ENCODE data around the gene TSHR.
A peak's percentile ranks its signal among the peaks of the same experiment; 100 is the strongest.

TSHR gene

GRCh38 chr14:81137316-81137715 lies 181.9 kb downstream of the TSHR start:
- no peak for DNase-seq (ENCODE audit: low spot score)

DNA sequence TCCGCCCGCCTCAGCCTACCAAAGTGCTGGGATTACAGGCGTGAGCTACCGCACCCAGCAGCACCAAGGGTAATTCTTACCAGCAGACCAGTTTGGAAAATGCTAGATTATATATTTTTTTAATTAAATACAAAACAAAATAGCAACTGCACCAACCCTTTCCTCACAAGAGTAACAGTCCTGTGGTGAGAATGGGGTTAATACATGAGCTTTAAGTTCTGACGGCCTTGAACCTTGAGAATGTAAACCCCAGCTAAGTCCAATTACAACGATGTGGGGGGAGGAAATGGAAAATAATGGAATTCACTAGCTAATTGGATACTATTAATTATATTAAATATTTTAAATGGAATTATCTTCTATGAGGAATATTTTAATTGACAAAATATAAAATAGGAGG lies 183.0 kb downstream of the TSHR start:
- DNase-seq (ENCODE audit: low spot score) = no peak

DNA sequence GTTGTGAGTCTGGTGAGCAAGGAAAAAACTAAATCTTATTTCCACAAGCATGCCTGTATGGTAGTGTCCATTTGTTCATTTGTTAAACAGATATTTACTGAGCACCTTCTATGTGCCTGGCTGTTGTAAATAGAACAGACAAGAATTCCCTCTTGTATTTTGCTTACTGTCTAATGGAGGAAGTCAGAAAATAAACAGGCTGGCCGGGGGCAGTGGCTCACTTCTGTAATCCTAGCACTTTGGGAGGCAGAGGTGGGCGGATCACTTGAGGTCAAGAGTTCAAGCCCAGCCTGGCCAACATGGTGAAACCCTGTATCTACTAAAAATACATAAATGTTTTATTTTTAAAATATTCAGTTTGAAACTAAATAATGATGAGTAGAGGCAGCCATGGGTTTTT lies 186.0 kb downstream of the TSHR start:
- no peak for DNase-seq (ENCODE audit: low spot score)

GRCh38 chr14:81143793-81144192 lies 188.4 kb downstream of the TSHR start:
- no peak for DNase-seq (ENCODE audit: low spot score)

DNA sequence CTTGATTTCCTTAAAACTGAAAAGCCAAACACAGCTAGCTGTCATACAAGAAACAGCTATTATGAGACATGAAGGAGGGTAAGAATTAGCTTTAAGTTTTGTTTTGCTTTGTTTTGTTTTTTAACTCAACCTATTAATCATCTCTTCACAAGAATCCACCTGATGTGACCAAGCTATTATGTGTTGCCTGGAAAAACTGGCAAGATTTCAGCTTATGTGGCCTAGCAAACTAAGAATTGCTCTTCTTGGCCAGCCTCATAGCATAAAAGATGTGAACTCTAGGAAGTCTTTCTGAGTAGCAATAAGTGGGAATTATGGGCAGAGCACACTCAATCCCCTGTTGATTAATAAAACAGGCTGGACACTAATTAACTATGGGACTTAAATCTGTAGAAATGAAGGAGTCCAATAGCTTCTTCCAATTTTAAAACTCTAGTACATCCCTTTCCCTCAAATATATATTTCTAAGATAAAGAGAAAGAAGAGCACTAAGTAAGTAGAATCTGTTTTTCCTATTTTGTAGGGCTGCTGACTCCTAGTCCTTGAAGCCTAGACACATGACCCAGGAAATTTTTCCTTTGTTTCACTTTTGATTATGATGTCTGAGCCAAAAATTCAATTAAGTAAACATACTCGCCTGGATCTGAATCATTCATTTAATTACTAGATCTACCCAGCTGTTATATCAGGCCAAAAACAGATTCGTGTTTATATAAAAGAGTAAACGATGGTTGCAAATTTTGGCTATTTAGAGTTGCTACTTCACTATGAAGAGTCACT lies 189.6 kb downstream of the TSHR start:
- DNase-seq (ENCODE audit: low spot score) = no peak

- DNase-seq (ENCODE audit: low spot score) = no peak
Observed at GRCh38 chr14:81147140-81147897, 191.9 kb downstream of the TSHR start.

- no peak for DNase-seq (ENCODE audit: low spot score)
Observed at GRCh38 chr14:81148635-81149034, 193.2 kb downstream of the TSHR start.

GRCh38 chr14:81153187-81153586 lies 197.8 kb downstream of the TSHR start:
- DNase-seq (ENCODE audit: low spot score) = no peak

DNA sequence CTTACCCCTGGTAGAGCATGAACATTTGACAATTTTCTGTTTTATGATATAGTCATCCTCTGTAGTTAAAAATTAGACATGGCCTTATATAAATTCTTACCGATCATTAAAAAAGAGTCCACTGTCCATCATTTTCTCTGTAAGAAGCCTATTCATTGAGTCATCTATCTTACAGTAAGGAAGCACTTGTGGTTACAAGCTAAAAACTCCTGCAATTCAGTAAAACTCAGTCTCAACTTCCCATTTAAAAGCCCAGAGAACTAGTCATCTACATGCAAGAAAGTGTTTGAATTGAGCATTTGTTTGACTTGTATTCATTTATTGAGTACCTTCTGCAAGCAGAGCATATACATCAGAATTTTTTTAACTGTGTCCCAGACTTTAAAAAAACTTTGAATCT lies 202.0 kb downstream of the TSHR start:
- DNase-seq (ENCODE audit: low spot score) = no peak

DNA sequence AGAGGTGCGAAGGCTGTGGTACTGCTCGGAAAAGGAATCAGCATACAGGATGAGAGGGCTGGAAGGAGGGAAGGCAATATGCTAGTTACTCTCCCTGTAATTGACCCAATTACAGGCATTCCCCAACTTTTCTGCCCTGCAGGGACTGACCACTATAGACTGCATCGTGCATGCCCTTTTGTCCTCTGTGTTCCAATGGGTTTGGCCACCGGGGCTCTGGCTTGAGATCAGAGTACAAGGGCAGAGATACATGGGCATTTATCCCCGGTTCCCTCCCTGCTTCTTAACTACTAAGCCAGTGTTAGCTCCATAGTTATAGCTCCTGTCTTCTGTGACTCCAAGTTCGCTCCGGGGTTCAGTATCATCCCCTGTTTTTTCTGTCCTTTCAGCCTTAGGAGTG lies 205.7 kb downstream of the TSHR start:
- no peak for DNase-seq (ENCODE audit: low spot score)

GRCh38 chr14:81161749-81162148 lies 206.3 kb downstream of the TSHR start:
- DNase-seq (ENCODE audit: low spot score) = no peak

GRCh38 chr14:81162941-81163340 lies 207.5 kb downstream of the TSHR start:
- no peak for DNase-seq (ENCODE audit: low spot score)

DNA sequence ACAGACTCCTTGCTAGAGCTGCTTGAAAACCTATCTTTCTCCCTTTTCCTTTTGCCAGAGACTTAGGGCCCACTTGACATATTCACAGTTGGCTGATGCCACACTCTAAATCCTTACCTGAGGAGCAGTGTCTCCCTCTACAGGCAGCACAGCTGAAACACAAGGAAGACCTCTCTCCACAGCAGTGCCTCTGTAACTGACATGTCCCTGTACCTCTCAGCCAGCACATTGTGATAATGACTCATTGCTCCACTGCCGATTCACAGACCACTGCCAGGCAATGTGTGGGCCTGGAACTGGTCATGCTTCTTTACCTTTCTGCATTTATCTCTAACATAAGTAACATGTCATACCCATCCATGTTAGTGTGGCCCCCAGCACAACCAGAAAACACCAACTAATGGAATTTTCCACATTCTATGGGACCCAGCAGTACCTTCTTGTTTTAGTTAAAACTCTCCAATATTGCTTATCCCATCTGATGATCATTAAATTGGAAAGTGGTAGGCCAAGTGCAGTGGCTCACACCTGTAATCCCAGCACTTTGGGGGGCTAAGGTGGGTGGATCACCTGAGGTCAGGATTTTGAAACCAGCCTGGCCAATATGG lies 208.8 kb downstream of the TSHR start:
- DNase-seq (ENCODE audit: low spot score) = peak; percentile 83

DNA sequence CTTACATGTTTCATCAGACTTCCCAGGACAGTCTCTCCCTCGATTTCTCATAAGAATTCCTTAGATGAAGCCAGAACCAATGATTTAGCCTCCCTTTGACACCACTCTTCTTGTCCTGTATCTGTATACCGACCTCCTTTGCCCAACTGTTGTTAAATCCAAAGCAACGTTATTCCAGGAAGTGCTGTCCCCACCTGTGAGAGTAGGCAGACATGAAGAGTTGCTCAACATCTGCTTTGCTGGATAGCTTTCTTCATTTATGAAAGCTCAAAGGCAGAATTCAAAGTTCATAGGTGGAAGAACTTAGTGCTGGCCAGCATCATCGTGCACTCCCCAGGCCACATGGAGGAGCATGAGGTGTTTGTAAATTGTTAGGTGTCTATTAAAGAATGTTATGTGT lies 209.8 kb downstream of the TSHR start:
- no peak for DNase-seq (ENCODE audit: low spot score)

DNA sequence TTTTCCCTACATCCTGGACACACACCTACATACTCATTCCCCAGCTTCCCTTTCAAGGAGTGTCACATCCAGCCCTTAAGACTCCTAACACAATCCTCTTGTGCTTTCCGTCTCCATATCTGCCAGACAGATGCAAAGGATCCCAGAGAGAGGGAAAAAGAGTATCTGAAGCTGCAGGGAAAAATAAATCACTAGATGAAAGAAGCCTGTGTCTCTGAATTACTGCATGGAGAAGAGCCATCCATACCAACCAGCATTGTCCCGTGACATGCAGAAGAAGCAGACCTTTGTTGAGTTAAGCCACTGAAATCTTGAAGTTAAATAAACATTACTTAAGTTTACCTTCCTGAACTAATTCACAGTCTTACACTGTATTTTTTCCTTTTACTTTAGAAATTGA lies 210.7 kb downstream of the TSHR start:
- DNase-seq (ENCODE audit: low spot score) = no peak

- DNase-seq (ENCODE audit: low spot score) = no peak
Observed at GRCh38 chr14:81169267-81169666, 213.8 kb downstream of the TSHR start.

DNA sequence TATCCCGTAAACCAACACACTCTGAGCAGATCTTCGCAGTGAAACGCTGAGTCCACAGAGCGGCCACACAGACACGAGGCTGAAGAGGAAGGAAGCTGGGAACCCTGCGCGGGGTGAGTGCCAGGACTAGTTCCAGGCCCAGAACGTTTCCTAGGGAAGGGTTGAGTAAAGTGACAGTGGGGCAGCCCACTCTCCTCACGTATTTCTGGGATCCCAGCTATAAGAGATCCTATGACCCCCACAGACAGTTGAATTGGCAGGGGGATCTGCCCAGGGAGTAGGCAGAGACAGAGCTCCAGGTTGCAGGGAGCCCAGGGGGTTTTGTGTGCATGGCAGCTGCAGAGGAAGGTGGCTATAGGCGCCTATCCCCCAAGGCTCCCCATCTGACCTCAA lies 214.3 kb downstream of the TSHR start:
- DNase-seq (ENCODE audit: low spot score) = no peak

GRCh38 chr14:81170104-81170828 lies 214.8 kb downstream of the TSHR start:
- peak; percentile 87 for DNase-seq (ENCODE audit: low spot score)

DNA sequence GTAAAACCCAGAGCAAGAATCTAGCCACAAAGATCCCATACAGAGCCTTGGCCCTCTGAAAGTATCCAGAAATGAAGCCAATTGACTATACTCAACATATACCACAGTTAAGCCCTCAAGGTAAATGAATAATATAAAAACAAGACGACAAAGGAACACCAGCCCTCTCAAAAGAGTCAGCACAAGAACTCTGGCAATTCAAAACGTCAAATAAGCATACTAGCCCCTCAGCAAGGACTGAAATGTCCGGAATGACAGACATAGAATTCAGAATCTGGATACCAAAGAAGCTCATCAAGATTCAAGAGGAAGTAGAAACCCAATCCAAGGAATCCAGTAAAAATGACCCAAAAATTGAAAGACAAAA lies 215.4 kb downstream of the TSHR start:
- no peak for DNase-seq (ENCODE audit: low spot score)

DNA sequence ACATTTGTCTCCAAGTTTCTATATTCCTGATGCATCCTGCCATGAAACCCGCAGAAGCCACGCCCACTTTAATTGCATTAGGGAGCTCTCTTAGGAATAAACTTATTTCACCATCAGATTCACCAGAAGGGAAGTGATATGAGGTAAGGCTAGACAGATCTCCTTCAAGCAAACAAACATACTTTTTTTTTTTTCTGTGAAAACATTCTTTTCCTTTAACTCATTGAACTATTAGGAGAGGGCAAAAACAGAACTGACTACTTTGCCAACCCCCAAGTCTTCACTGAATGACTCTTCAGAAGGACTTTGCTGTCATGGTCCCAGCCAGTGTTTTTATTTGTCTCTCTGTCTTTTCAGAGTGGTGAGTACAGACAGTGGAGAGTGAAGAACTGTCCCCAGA lies 216.9 kb downstream of the TSHR start:
- DNase-seq (ENCODE audit: low spot score) = no peak

GRCh38 chr14:81172881-81173280 lies 217.5 kb downstream of the TSHR start:
- no peak for DNase-seq (ENCODE audit: low spot score)

- DNase-seq (ENCODE audit: low spot score) = no peak
Observed at GRCh38 chr14:81176241-81176640, 220.8 kb downstream of the TSHR start.

DNA sequence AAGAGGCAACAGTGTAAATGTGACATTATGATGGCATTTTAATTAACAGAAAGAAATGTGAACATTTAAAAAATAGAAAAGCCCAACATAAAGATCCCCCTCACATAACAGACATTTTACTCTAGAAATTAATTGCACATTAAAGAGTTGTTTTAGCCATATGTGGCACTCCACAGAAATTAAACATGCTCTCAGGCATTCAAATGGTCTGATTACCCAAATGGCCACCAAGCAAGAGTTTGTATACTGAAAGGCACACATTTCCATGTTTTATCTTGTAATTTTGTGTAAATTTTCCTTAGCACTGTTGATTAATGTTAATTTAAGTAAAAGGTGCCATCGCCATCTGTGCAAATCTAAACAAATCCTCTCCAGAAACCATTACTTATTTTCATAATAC lies 221.8 kb downstream of the TSHR start:
- DNase-seq (ENCODE audit: low spot score) = no peak

Data from iPS-NIHi11 (cell line).